ENCODE results near the gene POLR3F.
"Not testable (repeated sequence)": the region's sequence is repeated elsewhere in the genome, so short reads cannot be mapped to it uniquely, and the experiment has no call there.

The POLR3F gene

DNA sequence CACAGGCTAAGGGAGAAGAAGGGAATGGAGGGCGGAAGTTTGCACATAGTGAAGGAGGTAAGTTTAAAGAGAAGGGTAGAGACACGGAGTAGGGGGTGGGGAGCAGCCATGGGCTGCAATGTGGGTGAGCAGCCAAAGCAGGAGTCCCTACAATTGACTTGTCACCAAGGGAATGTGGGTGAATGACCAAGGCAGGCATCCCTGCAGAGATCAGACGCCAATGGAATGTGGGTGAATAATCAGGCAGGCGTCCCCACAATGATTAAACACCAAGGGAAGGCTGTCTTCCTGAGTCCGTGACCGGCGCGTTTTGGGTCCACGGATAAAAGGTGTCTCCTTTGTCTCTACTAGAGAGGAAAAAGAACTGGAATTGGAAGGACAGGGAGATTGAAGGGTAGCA is 54.9 kb downstream of the POLR3F start:
- not testable (repeated sequence) for H3K27me3 Mint-ChIP-seq; DNase-seq; H3K9me3 Mint-ChIP-seq; H3K27ac Mint-ChIP-seq; H3K4me1 Mint-ChIP-seq; ATAC-seq (replicated peaks); H3K4me3 Mint-ChIP-seq
- peaks cover 12 to 26% of the 10 kb centered on the region in 2 donors for H3K36me3 Mint-ChIP-seq

DNA sequence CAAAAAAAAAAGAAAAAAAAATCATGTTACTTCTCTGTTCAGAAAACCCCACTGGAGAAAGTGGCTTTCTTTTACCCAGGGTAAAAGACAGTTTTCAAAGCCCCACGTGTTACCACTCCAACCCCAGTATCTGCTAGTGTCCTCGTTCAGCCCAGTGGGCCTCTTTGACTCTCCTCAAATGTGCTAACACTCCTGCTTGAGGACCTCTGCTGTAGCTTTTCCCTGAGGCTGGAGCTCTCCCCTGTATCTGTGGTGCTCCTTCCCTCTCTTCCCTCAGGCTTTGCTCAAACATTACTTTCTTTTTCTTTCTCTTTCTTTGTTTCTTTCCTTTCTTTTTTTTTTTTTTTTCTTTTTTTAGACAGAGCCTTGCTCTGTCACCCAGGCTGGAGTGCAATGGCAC is 55.9 kb downstream of the POLR3F start:
- Mint-ChIP-seq H3K4me1 (no peaks in the 10 kb centered on the region), H3K27ac (no peak overlapping the region), H3K36me3 (peaks cover 15 to 31% of the 10 kb centered on the region in 2 donors), H3K4me3 (no peak overlapping the region), H3K27me3 (no peaks in the 10 kb centered on the region), H3K9me3 (no peaks in the 10 kb centered on the region)
- ATAC-seq (replicated peaks) (no peak), DNase-seq (no peak)

DNA sequence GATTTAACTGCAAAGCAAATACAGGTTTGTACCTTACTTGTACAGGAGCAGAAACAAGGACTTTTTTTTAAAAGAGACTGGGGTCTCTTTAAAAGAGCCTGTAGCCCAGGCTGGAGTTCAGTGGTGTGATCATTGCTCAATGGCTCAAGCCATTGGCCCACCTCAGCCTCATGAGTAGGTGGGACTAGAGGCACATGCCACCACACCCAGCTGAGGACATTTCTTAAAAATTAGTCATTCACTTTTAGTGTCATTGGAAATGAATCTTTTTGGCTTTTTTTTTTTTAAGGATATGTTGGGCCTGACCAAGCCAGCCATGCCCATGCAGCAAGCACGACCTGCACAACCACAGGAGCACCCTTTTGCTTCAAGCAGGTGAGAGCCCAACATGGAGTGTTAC is 57.5 kb downstream of the POLR3F start:
- peaks cover 30 to 44% of the 10 kb centered on the region in 2 donors for H3K36me3 Mint-ChIP-seq
- no peaks in the 10 kb centered on the region for H3K27me3 Mint-ChIP-seq
- no peak for ATAC-seq (replicated peaks)
- no peak for DNase-seq
- no peaks in the 10 kb centered on the region for H3K4me1 Mint-ChIP-seq
- no peaks in the 10 kb centered on the region for H3K9me3 Mint-ChIP-seq
- no peak overlapping the region for H3K4me3 Mint-ChIP-seq
- H3K27ac Mint-ChIP-seq: no peak overlapping the region

DNA sequence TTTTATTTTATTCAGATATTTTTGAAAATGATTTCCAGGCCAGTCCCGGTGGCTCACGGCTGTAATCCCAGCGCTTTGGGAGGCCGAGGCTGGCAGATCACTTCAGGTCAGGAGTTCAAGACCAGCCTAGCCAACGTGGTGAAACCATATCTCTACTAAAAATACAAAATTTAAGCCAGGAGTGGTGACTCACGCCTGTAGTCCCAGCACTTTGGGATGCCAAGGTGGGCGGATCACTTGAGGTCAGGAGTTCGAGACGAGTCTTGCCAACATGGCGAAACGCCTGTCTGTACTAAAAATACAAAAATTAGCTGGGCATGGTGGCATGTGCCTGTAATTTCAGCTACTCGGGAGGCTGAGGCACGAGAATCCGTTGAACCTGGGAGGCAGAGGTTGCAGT is 59.6 kb downstream of the POLR3F start:
- not testable (repeated sequence) for H3K27ac Mint-ChIP-seq; ATAC-seq (replicated peaks); H3K4me1 Mint-ChIP-seq; H3K9me3 Mint-ChIP-seq; H3K4me3 Mint-ChIP-seq; H3K27me3 Mint-ChIP-seq; DNase-seq
- peaks cover 41 to 57% of the 10 kb centered on the region in 2 donors for H3K36me3 Mint-ChIP-seq

DNA sequence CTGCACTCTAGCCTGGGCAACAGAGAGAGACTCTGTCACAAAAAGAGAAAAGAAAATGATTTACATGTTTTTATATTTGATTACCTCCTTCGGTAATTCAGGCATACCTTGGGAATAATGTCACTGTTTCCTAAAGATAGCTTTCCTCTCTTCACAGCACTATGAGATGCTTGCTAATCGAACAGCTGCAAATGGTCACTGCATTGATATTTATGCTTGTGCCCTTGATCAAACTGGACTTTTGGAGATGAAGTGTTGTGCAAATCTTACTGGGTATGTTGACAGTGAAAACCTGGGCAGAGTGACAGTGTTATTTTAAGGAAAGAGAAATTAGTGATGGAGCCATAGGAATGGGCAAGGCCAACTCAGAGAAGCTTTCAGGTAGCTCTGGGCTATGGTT is 60.1 kb downstream of the POLR3F start:
- Mint-ChIP-seq H3K27ac (no peak overlapping the region), H3K4me1 (no peaks in the 10 kb centered on the region), H3K4me3 (no peak overlapping the region), H3K27me3 (no peaks in the 10 kb centered on the region), H3K36me3 (peaks cover 45 to 62% of the 10 kb centered on the region in 2 donors), H3K9me3 (no peaks in the 10 kb centered on the region)
- DNase-seq (no peak), ATAC-seq (replicated peaks) (no peak)

DNA sequence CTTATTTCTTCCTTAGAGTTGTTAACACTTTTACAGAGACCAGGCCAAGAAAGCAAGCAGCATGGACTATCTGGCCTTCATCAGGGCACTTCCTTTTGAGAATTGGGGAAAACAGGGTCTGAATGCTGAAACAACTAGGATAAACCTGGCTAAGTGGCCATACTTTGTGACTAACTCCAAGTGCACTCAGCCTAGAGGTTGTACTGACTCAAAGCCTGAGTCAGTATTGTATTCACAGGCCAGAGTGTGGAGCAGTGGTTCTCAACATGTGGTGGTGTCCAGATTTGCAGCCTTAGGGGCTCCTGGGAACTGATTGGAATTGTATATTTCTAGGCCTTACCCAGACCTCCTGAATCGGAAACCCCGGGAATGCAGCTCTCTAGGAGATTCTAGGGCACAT is 60.6 kb downstream of the POLR3F start:
- no peak overlapping the region for H3K27ac Mint-ChIP-seq
- ATAC-seq (replicated peaks): no peak

DNA sequence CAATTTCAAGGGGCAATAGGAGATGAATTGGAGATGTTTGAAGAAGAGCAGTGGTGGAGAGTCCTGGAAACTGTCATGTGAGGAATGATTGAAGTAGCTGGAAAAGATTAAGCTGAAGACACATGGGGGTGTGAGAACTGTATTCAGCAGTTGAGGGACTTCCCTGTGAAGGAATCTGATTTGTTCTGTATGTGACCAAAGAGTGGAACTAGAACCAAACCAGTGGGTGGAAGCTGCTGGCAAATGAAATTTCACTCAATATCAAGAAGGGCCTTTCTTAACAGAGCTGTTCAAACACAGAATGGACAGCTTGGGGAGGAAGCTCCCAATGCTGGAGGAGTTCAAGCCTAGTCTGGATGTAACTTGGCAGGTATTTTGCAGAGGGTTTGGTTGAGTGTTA is 61.9 kb downstream of the POLR3F start:
- ATAC-seq (replicated peaks) (no peak), DNase-seq (no peak)
- no peak overlapping the region for H3K4me3 Mint-ChIP-seq
- H3K27me3 Mint-ChIP-seq: no peaks in the 10 kb centered on the region
- no peak overlapping the region for H3K27ac Mint-ChIP-seq
- H3K4me1 Mint-ChIP-seq: no peaks in the 10 kb centered on the region
- no peaks in the 10 kb centered on the region for H3K9me3 Mint-ChIP-seq
- peaks cover 50 to 65% of the 10 kb centered on the region in 2 donors for H3K36me3 Mint-ChIP-seq

More for the DNA sequence above, 60.6 kb downstream of the POLR3F start:
- no peak overlapping the region for H3K4me3 Mint-ChIP-seq
- DNase-seq: no peak
- H3K27me3 Mint-ChIP-seq: no peaks in the 10 kb centered on the region
- H3K4me1 Mint-ChIP-seq: no peaks in the 10 kb centered on the region
- peaks cover 49 to 67% of the 10 kb centered on the region in 2 donors for H3K36me3 Mint-ChIP-seq
- H3K9me3 Mint-ChIP-seq: no peaks in the 10 kb centered on the region

DNA sequence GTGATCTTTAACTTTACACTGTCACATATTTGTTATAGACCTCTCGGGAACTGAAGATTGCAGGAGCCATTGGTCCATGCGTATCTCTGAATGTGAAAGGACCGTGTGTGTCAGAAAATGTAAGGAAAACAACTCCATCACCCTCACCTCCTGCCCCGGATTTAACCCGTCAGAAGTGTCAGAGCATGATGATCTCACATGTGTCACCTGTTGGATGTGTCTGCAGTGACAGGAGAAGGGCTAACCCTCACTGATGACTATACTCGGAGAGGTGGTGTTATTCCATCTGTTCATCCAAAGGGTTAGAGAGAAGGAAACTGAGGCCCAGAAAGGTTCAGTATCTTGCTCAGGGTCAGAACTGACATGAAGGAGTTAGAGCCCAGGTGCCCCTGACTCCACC is 65.4 kb downstream of the POLR3F start:
- no peaks in the 10 kb centered on the region for H3K27me3 Mint-ChIP-seq
- no peak overlapping the region for H3K27ac Mint-ChIP-seq
- H3K4me3 Mint-ChIP-seq: no peak overlapping the region
- peaks cover 0 to 2% of the 10 kb centered on the region in 2 donors for H3K9me3 Mint-ChIP-seq
- peaks cover 53 to 59% of the 10 kb centered on the region in 2 donors for H3K36me3 Mint-ChIP-seq
- ATAC-seq (replicated peaks): no peak
- DNase-seq: no peak
- H3K4me1 Mint-ChIP-seq: no peaks in the 10 kb centered on the region

DNA sequence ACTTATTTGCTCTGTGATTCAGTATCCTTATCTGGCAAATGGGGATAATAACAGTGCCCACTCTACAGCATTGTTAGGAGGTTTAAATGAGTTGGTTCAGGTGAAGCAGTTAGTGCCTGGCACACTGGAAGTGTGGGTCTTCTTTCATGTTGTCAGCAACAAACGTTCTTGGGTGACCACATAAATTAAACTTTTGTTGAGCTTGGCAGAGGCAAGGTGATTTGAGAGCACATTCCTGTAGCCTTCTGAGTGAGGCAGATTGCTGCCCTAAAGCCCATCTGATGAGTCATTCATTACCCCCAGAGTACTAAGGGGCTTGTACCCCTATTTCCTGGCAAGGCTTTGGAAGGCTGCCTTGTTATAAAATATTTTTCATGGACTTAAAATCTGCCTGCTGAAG is 66.3 kb downstream of the POLR3F start:
- no peak overlapping the region for H3K27ac Mint-ChIP-seq
- H3K9me3 Mint-ChIP-seq: peaks cover 0 to 2% of the 10 kb centered on the region in 2 donors
- no peaks in the 10 kb centered on the region for H3K27me3 Mint-ChIP-seq
- DNase-seq: no peak
- no peak for ATAC-seq (replicated peaks)
- H3K36me3 Mint-ChIP-seq: peaks cover 51 to 58% of the 10 kb centered on the region in 2 donors
- H3K4me1 Mint-ChIP-seq: no peaks in the 10 kb centered on the region
- no peak overlapping the region for H3K4me3 Mint-ChIP-seq

DNA sequence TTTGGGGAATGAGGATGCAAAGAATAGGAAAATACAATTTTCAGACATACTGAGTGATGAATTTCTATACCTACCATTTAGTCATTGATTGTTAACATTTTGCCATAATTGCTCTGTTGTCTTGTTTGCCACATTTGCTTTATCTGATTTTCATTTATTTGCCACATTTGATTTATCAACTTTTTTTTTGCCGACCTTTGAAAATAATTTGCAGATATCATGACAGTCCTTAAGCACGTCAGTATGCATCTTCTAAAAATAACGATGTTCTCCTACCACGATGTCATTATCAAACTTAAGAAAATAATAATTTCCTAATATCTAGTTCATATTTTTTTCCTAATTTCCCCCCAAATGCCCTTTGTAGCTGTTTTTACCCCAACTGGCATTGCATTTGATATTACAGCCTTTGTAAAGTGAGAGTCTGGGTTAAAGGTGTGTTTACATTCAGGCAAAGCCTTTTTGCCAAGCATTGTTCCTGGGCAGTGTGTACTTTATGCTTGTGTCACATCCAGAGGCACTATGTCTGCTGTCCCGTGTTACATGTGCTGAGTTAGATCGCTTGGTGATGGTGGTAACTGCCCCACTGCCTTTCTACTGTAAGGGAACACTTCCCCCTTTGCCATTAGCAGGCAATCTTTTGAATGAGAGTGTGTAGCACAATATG is 66.9 kb downstream of the POLR3F start:
- Mint-ChIP-seq H3K27me3 (no peaks in the 10 kb centered on the region), H3K27ac (no peak overlapping the region), H3K4me1 (no peaks in the 10 kb centered on the region), H3K9me3 (peaks cover 0 to 2% of the 10 kb centered on the region in 2 donors), H3K36me3 (peaks cover 47 to 55% of the 10 kb centered on the region in 2 donors), H3K4me3 (no peak overlapping the region)
- no peak for ATAC-seq (replicated peaks)
- DNase-seq: no peak
